EL (cell line): ENCODE data around the gene PLK1.
A peak's percentile ranks its signal among the peaks of the same experiment; 100 is the strongest.
"Not testable (repeated sequence)": the region's sequence is repeated elsewhere in the genome, so short reads cannot be mapped to it uniquely, and the experiment has no call there.

Experiments used
- DNase-seq: peaks from one replicate; pipeline ENCODE4 v3.0.0-alpha.2; 2016

Gene PLK1

GRCh38 chr16:23711785-23712184 lies 33.1 kb downstream of the PLK1 start:
- no peak for DNase-seq

DNA sequence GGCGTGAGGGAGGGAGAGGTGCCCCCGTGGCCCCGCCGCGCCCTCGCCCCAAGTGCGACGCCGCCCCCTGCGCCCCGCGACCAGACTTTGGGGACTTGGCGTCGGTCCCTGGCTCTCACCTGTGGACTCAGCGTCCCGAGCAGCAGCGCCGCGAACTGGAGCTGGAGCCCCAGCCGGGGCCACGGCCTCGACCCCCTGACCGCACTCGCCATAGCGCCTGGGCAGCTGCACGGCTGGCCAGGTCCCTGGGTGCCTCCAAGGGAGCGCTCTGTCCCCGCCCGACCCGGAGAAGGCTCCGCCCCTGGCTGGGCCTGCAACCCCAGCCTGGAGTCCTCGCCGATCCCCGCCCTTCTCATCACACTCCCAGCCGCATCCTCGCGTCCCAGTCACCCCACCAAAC lies 34.3 kb downstream of the PLK1 start, which contains the start of gene ERN2:
Gene ERN2 (minus strand): TSS at position 247 of the 400 bp plus-strand sequence. CDS start 35 bp downstream, at position 212.
- DNase-seq = no peak

DNA sequence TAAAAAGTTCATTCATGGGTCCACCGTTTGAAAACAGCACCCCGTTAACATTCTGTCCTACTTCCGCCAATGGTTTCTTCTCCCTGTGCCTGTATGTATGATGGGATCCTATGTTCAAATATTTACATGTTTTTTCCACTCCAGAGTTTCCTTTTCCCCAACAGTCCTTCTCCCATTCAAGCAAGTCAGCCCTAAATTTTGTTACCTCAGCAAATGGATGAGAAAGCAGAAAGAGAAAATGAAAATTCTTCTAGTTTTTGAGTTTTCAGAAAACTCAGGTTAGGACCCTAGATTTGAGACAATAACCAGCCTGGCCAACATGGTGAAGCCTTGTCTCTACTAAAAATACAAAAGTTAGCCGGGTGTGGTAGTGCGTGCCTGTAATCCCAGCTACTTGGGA lies 37.8 kb downstream of the PLK1 start:
- DNase-seq = no peak

GRCh38 chr16:23722613-23723240 lies 44.0 kb downstream of the PLK1 start:
- not testable (repeated sequence) for DNase-seq

DNA sequence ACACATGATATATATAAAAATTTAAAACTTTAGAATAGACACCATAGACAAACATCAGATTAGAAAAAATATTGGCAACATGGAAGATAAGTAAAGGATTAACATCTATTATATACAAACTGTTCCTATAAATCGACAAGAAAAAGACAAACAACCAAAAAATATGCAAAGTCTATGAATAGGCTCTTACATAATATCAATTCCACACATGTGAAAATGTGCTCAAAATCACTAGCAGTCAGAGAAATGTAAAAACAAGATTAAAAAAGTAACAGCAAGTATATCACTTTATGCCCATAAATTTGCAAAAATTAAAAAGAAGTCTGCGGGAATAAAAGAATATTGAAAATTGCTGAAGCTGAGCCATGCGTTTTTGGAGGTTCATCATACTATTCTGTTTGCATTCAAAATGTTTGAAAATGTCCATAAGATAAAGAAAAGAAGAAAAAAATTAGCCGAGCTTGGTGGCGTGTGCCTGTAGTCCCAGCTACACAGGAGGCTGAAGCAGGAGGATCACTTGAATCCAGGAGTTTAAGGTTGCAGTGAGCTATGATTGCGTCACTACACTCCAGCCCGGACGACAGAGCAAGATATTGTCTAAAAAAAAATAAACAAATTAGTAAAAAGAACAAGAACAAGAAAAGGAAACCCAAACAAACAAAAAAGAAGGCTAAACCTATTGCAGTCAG lies 45.6 kb downstream of the PLK1 start:
- no peak for DNase-seq

- DNase-seq = no peak
These were observed 46.1 kb downstream of the PLK1 start for GRCh38 chr16:23724785-23725131.

DNA sequence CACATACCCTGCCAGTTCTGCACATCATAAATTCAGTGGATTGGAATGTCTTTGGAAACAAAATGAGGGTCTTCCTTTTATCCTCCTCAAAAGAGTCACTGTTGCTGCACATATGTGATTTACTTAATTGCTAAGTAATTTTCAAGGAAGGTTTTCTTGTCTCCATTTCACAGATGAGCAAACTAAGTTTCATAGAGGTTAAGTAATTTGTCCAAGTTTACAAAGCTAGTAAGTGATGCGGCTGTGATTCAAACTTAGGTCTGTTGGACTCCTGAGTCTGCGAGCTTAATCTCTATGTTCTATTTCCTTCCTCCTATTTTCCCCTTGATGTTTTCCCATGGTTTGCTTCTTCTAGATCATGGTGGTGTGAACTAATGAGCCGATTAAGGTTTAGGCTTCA lies 48.0 kb downstream of the PLK1 start:
- no peak for DNase-seq

DNA sequence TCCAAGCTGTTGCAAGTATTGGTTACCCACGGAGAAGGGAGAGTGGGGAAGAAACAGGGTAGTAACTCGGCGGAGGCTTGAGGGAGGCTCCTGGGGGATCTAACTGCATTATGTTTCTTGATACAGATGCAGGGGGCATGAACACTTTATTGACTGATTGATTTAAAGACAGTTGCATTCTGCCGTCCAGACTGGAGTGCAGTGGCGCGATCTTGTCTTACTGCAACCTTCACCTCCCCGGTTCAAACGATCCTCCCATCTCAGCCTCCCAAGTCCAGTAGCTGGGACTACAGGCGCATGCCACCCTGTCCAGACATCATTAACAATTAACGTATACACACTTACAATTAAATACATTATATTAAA lies 49.4 kb downstream of the PLK1 start:
- DNase-seq = no peak

GRCh38 chr16:23729503-23730424 lies 51.1 kb downstream of the PLK1 start:
- peak; percentile 57 for DNase-seq

DNA sequence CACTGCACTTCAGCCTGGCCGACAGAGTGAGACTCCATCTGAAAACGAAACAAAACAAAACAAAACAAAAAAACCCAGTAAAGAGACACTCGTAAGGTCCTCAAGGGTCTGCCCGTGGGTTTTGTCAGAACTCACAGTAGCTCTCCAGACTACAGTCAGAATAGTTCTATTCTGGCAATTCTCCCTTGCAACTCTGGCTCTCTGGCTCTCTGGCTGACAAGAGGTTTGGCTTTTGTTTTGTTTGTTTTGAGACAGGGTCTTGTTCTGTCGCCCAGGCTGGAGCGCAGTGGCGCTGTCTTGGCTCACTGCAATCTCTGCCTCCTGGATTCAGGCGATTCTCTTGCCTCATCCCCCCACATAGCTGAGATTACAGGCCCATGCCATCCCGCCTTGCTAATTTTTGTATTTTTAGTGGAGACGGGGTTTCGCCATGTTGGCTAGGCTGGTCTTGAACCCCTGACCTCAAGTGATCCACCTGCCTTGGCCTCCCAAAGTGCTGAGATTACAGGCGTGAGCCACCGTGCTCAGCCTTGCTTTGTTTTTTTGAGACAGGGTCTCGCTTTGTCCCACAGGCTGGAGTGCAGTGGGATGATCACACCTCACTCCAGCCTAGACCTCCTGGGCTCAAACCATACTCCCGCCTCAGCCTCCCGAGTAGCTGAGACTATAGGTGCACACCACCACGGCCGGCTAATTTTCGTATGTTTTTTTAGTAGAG lies 55.6 kb downstream of the PLK1 start:
- DNase-seq = no peak

GRCh38 chr16:23737423-23738028 lies 58.8 kb downstream of the PLK1 start:
- not testable (repeated sequence) for DNase-seq

GRCh38 chr16:23739516-23739915 lies 60.8 kb downstream of the PLK1 start:
- no peak for DNase-seq
